ENCODE results near the gene LOXL1. TPM values are rescaled to one million over a fixed set of nuclear protein-coding genes. Genes with fewer than 3 reads are reported as not detected.

LOXL1 gene
- 10 to 100 TPM; 75.0 to 83.8 (median 81.9) TPM for polyA plus RNA-seq (ENCODE audit: insufficient read length in 4 of 4)

- DNase-seq (ENCODE audit: low read depth in 4 of 4, low spot score in 3 of 4) = peak in 1 of 4 donors; percentile 62
Observed at GRCh38 chr15:73926219-73927002, at the start of gene LOXL1. Gene LOXL1, plus strand, starts transcription at chr15:73926462. Its CDS starts 322 bp downstream, at chr15:73926784.

- DNase-seq (ENCODE audit: low read depth in 4 of 4, low spot score in 3 of 4) = no peak
Observed at GRCh38 chr15:73879426-73879825, 46.8 kb upstream of the LOXL1 start.

GRCh38 chr15:73881579-73882320 lies 44.5 kb upstream of the LOXL1 start:
- no peak for DNase-seq (ENCODE audit: low read depth in 4 of 4, low spot score in 3 of 4)

- no peak for DNase-seq (ENCODE audit: low read depth in 4 of 4, low spot score in 3 of 4)
Observed at GRCh38 chr15:73882761-73883419, 43.4 kb upstream of the LOXL1 start.

- no peak for DNase-seq (ENCODE audit: low read depth in 4 of 4, low spot score in 3 of 4)
Observed at GRCh38 chr15:73884159-73884558, 42.1 kb upstream of the LOXL1 start.

GRCh38 chr15:73885954-73886700 lies 40.1 kb upstream of the LOXL1 start:
- no peak for DNase-seq (ENCODE audit: low read depth in 4 of 4, low spot score in 3 of 4)

GRCh38 chr15:73886717-73887345 lies 39.4 kb upstream of the LOXL1 start:
- DNase-seq (ENCODE audit: low read depth in 4 of 4, low spot score in 3 of 4) = no peak

- no peak for DNase-seq (ENCODE audit: low read depth in 4 of 4, low spot score in 3 of 4)
Observed at GRCh38 chr15:73887481-73887880, 38.8 kb upstream of the LOXL1 start.

GRCh38 chr15:73888224-73889041 lies 37.8 kb upstream of the LOXL1 start:
- no peak for DNase-seq (ENCODE audit: low read depth in 4 of 4, low spot score in 3 of 4)

GRCh38 chr15:73889053-73889761 lies 37.1 kb upstream of the LOXL1 start:
- no peak for DNase-seq (ENCODE audit: low read depth in 4 of 4, low spot score in 3 of 4)

GRCh38 chr15:73889762-73890124 lies 36.5 kb upstream of the LOXL1 start:
- no peak for DNase-seq (ENCODE audit: low read depth in 4 of 4, low spot score in 3 of 4)

- DNase-seq (ENCODE audit: low read depth in 4 of 4, low spot score in 3 of 4) = no peak
Observed at GRCh38 chr15:73891328-73892315, 34.6 kb upstream of the LOXL1 start.

- DNase-seq (ENCODE audit: low read depth in 4 of 4, low spot score in 3 of 4) = no peak
Observed at GRCh38 chr15:73892446-73893226, 33.6 kb upstream of the LOXL1 start.

- no peak for DNase-seq (ENCODE audit: low read depth in 4 of 4, low spot score in 3 of 4)
Observed at GRCh38 chr15:73894133-73894814, 32.0 kb upstream of the LOXL1 start.

- DNase-seq (ENCODE audit: low read depth in 4 of 4, low spot score in 3 of 4) = no peak
Observed at GRCh38 chr15:73897441-73898261, 28.6 kb upstream of the LOXL1 start.
